Activated T-cell treated with anti-CD3 and anti-CD28 coated beads for 4 hours (primary cell): ENCODE results near the gene GAS6.

Source experiments
- DNase-seq: peaks from one replicate; pipeline ENCODE4 v3.0.0-alpha.2; 2020

Gene GAS6

DNA sequence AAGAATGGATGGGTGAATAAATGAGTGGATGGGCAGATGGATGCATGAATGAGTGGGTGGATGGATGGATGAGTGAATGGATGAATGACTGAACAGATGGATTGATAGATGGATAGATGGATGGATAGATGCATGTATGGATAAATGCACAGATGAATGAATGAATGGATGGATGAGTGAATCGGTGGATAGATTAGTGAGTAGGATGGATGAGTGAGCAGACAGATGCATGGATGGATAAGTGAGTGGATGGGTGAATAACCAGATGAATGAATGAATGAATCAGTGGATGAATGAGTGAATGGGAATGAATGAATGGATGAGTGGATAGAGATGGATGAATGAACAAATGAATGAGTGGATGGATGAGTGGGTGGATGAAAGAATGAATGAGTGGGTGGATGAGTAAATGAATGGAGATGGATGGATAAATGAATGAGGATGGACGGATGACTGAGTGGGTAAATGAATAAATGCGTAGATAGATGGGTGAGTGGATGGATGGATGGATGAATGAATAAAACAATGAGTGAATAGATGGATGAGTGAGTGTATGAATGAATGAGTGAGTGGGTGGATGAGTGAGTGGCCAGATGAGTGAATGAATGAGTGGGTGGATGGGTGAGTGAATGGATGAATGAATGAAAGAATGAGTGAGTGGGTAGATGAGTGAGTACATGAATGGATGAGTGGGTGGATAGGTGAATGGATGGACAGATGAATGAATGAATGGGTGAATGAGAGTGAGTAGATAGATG is 13.0 kb downstream of the GAS6 start:
- DNase-seq: no peak

DNA sequence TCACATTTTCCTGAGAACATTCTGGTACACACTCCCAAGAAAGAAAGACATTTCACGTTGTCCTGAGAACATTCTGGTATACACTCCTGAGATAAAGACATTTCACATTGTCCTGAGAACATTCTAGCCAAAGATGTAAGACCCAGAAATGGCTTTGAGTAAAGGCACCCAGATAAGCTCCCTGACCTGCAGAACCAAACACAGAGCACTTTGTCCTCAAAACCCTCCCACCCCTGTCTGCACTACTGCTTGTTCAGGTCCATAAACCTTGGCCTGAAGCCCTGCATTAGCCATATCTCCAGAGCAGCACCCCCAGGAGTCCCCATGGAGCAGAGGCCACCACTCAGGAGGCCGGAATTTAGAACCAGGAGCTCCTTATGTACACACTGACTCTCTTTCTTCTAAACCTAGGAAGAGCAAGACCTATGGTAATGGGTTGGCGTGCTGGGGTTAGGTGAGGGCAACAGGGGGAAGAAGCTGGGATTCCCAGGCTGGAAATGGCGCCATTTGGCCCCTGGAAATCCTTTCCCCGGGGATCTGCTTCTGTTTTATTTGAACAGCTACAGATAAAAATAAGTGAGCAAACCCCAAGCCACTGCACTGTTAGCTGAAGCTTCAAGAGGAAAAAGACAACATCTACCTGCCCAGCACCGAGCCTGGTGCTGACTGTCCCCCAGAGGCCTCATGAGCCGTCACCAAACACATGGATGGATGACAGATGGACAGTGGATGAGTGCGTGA is 13.7 kb downstream of the GAS6 start:
- no peak for DNase-seq

DNA sequence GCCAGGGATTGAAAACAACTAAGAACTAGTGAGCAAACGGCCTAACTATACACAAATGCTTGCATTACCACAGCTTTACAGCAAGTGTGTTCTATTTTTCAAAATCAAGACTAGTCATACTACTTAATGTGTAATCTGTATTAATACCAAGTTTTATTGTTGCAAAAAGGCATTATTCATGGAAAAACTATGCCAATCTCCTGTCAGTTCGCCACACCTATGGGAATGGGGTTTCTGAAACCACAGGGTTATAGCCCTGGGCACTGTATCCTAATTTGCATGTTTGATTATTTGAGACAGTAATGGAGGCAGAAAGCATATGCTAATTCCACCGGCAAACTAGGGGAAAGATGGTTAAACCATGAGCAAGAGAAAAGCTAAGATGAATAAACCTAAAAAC is 14.3 kb downstream of the GAS6 start:
- DNase-seq: no peak

DNA sequence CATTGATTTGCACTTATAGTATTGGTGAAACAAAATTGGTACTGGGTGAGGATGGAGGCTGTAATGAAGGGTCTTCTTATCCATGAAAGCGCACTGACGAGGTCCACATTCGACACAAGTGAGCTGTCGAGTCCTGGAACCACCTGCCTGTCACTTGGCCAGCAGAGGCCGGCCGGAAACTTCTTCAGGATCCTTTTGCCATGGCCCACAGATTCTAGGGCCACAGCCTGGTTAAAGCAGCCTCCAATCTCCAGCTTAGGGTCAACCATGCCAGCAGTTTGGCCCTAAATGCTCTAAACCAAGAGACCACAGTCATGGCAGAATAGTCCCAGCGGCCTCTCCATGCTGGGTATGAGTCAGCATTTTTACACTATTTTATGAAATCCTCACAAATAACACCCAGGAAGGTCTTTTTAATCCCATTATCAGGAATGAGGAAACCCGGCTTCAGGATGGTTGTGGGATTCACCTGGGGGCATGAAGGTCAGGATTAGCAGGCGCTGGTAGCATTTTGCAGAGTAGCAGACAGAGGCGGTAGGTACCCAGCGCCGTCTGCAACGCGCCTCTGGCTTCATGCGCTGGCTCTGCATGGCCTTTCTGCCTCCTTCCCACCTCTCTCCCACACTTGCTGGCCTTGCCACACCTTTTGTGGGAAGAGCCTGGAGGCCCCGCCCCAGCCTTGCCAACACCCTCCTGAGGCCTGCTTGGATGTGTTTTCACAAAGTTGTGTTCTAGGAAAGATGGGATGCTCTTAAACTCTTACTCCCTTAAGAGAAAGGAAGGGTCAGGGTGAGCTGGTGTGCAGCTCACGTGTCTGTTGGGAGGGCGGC is 15.2 kb downstream of the GAS6 start:
- DNase-seq: no peak

DNA sequence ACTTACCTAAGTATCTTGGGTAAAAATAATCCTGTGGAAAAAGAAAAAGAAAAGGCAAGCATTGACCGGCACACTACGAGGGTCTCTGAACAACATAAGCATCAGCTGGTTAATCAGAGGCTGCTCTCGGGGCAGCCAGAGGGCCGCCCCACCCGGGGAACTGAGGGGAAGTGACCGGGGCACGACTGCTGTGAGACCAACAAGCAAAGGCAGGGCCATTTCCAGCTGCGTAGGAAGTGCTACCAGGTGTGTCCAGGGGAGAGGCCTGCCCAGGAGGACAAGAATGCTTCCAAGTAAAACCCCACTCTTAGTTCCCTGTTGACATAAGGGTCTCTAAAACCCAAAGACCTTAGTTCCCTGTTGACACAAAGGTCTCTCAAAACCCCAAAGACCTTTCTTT is 15.9 kb downstream of the GAS6 start:
- DNase-seq: no peak

DNA sequence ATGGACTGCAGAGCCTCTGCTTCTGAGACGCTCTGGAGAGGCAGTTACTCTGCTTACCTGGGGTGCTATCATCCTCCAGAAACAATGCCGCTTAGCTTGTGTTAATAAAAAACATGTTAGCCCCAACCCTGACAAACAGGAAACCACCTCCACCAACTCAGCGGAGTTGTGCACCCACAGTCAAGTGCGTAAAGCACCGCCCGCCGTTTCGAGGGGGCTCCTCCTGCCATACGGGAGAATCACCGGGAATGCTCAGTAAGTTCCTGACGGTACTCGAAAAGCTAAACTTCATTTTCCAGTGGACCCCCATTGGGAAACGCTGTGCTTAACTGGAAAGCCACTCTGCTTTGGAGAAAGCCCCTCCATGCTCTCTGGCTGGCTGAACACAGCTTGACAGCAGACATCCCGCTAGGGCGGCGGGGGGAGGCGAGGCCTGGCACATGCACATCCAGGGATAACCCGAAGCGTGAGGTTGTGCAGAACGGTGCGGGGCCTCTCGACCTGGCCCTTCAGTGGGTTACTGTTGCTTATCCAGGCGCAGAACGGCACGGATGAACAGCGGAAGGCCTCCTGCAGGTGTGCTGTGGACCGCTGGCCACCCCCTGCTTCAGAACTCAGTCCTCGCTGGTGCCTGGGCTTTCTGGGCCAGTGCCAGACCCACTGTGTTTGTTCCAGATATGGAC is 17.1 kb downstream of the GAS6 start:
- DNase-seq: no peak

DNA sequence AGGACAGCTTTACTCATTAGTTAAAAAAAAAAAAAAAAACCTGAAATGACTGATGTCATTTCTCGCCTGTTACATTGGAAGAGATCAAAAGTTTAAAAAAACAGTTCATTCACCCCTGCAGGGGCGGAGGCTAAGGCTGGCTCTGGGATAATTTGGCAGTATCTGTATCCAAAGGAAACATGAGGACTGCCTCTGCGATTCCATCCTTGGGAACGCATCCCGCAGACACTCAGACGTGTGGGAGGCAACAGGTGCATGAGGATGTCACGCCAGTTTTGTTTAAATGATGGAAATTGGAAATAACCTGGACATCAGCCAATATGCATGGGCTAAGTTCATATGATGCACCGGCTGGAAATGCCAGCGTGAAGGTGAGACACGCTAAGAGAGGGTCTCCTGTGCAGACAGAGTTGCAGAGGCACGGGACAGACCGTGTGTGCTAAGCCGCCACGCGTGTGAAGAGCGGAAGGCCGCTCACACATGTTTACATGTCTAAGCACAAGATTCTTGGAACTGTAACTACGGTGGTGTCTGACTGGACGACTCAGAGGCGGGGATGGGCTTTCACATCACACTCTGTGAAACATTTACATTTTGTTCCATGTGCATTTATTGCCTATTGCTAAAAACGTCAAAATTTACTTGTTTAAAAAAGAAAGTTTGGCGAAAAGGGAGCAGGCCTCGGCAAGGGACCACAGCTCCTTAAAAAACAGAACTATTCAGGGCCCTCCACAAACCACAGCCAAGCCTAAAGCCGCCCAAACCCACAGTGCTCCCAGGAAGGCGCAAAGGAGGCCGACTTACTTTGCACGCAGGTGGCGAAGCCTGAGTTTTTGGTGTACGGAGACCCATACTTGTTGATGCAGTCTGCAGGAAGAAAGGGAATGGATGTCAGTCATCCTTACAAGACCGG is 17.9 kb downstream of the GAS6 start:
- no peak for DNase-seq

DNA sequence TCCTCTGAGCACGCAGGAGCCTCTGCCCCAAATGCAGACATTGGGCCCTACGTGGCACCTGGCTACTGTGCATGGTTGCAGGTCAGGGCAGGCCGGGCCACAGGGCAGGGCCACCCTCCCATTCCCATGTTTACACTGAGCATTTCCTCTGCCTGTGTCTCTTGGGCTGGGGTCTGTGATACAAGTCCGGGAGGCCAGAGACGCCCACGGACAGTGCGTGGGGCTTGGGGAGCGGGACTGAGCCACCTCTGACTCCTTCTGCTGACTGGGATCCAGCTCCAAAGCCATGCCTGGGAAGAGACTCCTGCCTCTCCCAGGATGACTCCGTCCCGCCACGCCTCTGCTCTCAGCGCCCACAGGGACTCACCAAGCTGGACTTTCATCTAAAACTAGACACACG is 18.8 kb downstream of the GAS6 start:
- no peak for DNase-seq

DNA sequence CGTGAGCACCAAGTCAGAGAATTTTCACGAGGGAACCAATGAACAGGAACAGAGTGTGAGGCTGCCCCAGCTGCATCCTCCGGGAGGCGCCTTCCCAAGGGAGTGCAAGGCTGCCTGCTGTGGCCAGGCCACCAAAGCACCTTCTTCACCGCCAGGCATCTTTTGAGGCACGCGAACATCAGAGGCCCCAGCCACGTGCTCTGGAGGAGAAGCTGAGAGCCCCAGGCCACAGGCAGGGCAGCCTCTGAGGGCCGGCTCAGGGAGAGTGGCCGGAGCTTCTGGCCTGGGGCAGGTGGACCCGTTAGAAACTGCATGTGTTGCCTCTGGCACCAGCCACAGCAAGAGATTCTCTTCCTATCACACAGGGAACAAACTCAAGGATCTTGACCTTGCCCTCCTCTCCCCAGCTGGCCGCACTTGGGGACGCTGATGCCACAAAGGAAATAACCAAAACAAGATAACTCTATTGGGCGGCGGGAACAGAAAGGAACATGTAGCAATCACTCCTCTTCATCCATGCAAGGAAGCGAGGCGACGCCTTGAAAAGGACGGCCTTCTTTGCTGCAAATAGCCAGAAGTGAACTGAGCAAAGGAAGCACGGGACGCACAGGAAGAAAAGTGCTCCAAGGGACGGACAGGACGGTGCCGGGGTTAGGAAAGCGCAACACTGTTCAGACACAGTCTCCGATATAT is 19.9 kb downstream of the GAS6 start:
- DNase-seq: no peak

DNA sequence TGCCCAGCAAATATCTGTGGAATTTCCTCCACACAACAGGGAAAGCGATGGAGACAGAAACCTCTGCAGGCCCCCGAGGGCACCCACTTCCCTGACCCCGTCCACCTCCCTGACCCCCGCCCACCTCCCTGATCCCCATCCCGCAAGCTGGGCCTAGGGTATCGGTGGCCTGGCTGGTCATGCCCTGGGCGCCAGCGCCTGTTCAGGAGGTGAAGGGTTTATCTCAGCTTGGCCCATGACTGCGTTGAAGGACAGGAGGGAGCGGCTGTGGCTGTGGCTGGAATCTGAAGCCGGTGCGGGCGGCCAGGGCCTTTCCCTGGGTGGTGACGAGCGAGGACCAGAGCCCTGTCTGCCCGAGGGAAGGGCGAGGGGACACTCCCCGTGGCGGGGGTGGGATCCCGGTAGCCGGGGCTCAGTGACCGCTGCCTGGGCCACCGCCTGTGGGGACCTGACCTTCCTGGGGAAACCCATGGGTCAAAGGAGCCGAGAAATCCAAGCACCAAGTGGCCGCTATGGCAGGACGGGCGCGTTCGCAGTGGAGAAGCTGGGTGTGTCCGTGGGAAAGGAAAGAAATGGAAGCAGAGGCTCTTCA is 20.7 kb downstream of the GAS6 start:
- DNase-seq: no peak

DNA sequence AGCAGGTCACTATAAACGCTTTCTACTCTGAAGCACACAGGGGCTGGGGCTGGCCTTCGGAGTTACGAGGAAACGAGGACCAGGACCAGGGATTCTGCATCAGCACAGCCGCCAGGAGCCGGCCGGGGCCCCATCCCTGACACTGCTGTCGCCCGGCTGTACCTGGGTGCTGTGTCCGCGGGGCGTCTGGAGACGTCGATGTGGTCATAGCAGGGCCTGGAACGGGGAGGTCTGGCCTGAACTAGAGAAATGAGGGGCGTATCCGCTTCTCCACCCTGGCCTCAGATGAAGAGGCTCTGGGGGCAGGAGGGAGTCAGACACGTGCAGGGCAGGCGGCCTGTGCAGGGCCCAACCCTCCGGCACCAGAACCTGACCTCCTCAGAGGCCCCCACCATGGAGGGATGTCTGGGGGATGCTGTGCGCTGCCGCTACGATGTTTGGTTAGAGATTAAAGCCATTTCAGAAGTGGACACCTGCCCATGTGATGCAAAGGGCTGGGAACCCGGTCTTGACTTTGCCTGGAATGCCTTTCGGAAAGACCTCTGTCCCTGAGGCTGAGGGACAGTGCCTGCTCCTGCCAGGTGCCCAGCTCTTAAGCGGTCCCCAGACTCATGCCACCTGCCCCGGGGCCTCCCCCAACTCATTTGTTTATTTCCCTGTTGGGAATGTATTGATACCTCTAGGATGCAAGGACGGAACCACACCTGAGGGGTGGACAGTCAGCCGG is 21.4 kb downstream of the GAS6 start:
- no peak for DNase-seq

DNA sequence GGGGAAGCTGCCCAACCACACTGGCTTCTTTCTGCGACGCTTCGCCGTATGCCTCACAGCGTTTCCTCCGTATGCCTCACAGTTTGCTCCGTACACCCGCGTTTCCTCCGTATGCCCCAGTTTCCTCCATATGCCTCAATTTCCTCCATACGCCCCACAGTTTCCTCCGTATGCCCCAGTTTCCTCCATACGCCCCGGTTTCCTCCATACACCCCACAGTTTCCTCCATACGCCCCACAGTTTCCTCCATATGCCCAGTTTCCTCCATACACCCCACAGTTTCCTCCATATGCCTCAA is 22.6 kb downstream of the GAS6 start:
- DNase-seq: no peak

DNA sequence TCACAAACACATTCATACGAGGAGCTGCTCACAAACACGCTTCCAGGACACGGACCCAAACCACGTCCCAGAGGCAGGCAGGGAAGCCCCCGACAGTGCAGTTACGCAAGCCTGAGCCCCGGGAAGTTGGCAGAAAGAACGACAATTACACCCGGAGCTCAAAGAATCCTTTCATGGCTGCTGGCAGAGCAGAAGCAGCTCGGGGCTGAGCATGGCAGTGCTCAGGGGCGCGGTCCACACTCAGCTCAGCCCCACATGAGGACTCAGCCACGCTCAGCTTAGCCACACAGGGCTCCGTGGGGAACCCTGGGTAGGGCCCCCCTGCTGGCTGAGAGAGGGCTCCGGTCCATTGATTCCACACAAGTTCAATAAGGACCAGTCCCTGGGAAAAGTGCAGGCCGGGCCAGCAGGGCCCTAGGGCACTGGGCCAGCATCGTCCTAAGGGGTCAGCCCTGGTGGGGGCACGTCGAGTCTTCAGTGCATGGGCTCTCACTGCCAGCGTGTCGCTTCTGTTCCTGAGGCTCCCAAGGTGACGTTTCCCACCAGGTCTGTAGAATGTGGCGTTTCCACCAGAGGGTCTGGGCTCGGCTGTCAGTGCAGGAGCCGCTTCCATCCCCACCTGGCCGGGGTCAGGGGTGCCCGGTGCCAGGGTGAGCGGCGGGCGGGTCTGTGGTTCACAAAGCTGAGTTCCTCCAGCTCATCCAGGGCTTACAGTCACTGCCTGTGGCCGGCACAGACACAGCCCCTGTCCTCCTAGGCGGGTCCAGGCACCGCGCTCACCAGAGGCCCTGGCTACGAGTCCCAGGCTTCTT is 23.1 kb downstream of the GAS6 start:
- no peak for DNase-seq

DNA sequence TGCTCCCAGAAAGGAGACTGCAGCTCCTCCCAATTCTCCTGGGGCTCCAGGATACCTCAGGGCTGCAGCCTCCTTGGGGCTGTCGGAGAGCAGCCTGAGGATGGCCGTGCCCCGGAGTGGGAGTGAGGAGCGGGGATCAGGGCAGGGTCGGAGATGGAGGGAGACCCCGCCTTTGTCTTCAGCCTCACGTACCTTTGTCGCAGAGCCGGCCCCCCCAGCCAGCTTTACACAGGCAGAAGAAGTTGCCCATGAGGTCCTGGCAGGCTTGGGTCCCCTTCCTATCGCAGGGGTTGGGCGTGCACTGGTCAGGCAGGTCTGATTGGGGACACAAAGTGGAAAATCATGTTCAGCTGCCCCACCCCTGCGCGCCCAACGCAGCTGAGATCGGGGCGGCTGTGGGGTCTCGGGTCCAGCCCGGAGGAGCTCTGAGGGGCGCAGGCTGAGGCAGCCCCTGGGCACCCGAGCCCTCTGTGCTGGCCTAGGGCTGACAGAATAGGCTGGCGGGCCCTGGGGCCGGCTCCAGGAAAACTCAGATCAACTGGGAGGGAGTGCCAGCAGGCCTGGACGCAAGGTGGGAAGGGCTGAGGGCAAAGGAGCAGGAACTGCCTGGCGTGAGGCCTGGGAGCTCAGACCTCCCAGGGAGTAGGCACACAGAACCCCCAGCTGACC is 24.2 kb downstream of the GAS6 start:
- DNase-seq: no peak

DNA sequence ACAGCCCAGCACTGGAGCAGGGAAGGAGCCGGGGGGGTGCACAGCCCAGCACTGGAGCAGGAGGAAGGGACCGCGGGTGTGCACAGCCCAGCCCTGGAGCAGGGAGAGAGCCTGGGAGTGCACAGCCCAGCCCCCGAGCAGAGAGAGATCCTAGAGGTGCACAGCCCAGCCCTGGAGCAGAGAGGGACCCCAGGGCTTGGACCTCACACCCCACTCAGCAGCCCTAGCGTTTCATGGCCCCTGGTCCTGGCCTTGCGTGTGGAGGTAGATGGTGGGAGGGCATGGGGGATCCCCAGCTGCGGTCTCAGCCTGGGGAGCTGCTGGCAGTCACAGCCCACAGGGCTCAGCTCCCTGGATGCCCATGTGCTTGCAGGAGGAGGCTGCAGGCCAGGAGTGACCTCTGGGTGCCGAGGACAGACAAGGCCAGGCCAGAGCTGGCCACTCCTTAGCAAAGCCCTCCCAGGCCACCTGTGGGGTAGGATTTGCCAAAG is 25.1 kb downstream of the GAS6 start:
- DNase-seq: no peak

DNA sequence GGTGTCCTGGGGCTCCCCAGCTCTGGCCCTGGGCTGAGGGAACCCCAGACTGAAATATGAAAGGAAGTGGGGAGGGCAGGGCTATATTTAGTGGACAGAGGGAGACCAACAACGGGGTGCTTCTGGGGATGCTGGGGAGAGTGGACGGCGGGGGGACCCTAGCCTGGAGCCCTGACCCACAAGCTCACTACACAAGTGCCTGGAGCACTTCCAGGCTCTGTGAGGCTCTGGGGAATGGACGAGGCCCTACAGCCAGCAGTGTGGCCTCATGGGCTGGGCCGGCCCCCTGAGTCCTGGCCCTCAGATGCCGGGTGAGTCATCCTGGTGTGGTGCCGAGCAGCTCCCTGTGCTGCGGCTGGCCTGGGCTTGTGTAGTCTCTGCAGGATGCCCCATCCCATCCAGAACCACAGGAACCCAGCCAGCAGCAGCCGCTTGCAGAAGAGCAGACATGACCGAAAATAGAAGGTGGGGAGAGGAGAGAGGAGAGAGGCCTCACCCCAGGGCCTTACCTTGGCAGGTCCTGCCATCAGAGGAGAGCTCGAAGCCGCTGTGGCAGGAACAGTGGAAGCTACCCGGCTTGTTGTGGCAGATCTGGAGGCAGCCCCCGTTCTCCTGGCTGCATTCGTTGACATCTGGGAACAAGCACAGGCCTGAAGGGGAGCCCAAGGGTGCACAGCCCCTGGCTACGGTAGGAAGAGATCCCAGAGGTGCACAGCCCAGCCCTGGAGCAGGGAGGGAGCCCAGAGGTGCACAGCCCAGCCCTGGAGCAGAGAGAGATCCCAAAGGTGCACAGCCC is 26.1 kb downstream of the GAS6 start:
- DNase-seq: no peak

DNA sequence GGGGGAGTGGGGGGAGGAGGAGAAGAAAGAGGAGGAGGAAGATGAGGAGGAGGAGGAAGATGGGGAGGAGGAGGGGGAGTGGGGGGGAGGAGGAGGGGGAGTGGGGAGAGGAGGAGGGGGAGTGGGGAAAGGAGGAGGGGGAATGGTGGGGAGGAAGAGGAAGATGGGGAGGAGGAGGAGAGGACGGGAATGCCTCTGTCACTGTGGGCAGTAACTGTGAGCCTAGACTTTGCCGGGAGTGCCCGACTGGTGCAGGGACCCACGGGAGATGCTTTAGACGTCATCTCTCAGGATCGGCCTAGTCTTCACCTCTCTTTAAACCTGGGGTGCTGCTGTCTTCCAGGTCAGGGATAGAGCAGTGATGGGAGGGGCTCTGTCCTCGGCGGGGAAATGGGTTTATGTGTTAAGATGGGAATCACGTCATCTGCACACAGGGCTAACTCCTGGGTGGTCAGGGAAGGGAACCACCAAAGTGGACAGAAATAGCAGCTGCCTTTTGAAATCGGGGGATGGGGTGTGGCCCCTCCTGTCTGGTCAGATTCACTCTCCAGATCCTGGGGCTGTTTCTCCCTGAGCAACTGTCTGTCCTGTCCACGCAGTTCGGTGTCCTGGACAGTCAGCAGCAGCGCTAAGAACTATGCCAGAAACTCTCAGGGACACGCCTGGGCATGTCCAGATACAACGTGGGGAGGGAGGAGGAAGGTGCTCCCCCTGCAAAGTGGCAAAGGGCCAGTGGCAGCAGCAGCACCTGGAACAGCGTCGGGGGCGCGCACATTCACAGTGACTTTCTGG is 26.9 kb downstream of the GAS6 start:
- DNase-seq: no peak
